GM13976 (cell line): Measurements from ENCODE around the gene NDUFV1.

Experiments
- DNase-seq: peaks from one replicate; pipeline ENCODE4 v3.0.0; 2012; ENCODE audit warnings: low spot score
- in situ Hi-C: fragments of 300-500 bp; cut with MboI; formaldehyde crosslinking; loops from one replicate; pipeline ENCODE4 v1.12.0; 2022; ENCODE audit warnings: low sequenced_read_pairs, mixed read lengths, inconsistent platforms; ENCODE audit not compliant: unreplicated experiment
- TF ChIP-seq, protein P1 (sequence below): IDR thresholded peaks from 2 replicates; pipeline ENCODE4 v1.5.1; 2012; ENCODE audit warnings: borderline replicate concordance, mild to moderate bottlenecking; ENCODE audit not compliant: insufficient read depth; ENCODE audit errors: extremely low read depth, missing control alignments, control extremely low read depth

NDUFV1 gene

DNA sequence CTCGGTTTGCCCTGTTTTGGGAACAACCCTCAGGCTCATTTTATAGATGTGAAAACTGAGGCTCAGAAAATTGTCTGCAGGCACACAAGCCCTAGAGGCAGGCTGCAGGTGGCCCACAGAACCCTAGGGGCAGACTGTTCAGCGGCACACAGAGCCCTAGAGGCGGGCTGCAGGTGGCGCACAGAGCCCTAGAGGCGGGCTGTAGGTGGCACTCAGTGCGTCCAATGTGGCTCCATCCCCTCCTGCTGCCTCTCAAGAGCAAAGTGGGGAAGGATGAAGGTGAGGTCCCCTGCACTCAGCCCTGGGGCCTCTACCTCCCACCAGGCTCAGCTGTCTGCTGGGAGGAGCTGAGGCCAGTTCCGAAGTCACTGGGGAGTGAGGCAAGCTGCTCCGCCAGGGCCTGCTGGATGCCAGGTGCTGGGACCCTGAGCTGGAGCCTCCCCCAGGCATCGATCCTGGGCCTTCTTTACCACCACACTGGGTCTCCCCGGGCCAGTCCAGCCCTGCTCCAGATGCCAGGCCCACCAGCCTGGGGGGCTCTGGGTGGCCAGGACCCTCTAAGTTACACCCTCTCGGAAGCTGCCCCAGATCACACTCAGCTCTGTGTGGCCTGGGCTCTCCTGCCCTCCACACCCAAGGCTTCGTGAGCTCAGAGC lies 41.5 kb downstream of the NDUFV1 start:
- in situ Hi-C loops: no loop called here
- peak; percentile 78 for DNase-seq
- TF ChIP-seq, protein P1, sequence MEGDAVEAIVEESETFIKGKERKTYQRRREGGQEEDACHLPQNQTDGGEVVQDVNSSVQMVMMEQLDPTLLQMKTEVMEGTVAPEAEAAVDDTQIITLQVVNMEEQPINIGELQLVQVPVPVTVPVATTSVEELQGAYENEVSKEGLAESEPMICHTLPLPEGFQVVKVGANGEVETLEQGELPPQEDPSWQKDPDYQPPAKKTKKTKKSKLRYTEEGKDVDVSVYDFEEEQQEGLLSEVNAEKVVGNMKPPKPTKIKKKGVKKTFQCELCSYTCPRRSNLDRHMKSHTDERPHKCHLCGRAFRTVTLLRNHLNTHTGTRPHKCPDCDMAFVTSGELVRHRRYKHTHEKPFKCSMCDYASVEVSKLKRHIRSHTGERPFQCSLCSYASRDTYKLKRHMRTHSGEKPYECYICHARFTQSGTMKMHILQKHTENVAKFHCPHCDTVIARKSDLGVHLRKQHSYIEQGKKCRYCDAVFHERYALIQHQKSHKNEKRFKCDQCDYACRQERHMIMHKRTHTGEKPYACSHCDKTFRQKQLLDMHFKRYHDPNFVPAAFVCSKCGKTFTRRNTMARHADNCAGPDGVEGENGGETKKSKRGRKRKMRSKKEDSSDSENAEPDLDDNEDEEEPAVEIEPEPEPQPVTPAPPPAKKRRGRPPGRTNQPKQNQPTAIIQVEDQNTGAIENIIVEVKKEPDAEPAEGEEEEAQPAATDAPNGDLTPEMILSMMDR: peak; percentile 57

DNA sequence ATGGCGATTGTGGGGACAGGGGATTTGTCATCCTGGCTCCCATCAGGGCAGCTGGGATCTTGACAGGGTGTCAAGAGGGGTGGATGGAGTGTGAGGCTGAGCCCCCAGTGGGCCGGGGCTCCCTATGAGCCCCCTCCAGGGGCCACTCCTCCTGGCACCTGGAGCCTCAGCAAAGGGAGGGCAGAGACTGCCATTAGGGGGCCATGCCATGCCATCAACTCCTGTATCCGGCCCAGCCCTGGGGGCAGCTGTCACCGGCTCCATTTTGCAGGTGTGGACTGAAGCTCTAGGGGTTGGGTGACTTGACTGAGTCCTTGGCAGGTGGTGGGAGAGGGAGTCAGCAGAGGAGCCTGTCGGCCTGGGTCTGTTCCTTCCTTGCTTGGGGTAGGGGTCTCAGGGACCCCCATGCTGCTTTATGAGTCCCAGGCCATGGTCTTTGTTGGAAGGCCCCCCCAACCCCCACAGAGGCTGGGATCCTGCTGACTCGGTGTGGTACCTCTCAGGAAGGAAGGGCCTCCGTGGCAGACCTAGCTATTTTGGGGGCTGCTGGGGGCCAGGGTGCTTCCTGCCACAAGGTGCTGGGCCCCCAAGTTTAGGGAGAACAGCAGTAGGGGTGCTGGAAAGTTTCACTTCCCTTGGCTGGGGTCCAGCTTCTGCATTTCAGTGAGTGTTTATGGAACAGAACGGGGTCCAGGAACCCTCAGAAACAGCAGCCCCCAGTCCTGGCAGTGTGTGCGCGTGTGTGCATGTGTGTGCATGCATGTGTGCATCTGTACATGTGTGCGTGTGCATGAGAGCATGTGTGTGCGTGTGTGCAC lies 42.3 kb downstream of the NDUFV1 start:
- TF ChIP-seq, protein P1: no peak
- in situ Hi-C loops: no loop called here
- DNase-seq: no peak

GRCh38 chr11:67649634-67650510 lies 43.1 kb downstream of the NDUFV1 start:
- no peak for DNase-seq

DNA sequence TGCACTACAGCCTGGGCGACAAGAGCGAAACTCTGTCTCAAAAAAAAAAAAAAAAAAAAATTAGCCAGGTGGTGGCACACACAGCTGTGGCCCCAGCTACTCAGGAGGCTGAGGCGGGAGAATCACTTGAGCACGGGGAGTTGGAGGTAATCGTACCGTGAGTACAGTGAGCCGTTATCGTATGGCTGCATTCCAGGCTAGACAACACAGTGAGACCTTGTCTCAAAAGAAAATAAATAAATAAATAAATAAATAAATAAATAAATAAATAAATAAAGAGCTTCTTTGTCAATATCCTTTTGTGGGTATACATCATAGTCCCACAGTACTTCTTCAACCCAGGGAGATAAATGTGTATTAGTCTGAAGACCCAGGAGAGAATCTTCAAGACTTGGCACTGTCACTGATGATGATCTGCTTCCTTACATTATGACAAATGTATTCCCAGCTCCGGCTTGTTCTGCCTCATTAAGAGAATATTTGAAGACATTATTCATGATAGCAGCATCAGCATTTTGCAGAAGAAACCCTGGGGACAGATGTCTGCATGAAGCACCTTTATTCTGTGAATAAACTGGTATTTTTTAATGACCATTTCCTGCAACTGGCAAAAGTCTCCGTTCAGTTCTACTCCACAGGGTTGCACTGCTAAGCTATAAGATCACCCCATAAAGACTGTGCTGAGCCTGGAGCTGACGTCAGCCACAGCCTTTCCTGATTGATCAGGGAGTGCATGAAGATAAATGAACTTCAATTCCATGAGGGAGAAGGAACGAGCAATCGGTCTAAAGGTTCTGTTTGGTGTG lies 45.4 kb downstream of the NDUFV1 start:
- in situ Hi-C loops: no loop called here
- no peak for DNase-seq
- TF ChIP-seq, protein P1: no peak

More at GRCh38 chr11:67649634-67650510, 43.1 kb downstream of the NDUFV1 start:
- in situ Hi-C loops: no loop called here
- TF ChIP-seq, protein P1: no peak

DNA sequence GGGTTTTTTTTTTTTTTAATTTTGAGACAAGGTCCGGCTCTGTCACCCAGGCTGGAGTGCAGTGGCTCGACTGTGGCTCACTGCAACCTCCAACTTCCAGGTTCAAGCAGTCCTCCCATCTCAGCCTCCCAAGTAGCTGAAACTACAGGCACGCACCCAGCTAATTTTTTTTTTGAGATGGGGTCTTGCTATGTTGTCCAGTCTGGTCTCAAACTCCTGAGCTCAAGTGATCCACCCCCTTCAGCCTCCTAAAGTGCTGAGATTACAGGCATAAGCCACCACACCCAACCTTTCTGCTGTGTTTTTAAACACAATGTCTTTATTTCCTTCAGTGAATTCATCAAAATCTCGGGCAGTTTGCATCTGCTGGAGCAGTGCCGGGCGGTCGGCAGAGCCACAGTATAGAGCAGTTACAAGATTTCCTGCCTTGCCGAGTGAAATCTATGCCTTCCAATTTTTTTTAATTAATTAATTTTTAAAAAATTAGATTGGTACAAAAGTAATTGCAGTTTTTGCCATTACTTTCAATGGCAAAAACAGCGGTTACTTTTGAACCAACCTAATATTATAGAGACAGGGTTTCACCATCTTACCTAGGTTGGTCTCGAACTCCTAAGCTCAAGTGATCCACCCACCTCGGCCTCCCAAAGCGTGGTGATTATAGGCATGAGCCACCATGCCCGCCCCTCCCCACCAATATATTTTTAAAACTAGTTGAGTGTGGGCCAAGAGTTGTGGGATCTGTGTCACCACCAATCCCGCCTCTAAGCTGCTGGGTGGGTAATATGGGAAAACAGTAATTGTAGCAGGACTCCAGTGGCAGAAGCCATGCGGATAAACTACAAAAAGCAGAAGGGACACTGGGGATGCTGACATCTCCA lies 46.5 kb downstream of the NDUFV1 start:
- TF ChIP-seq, protein P1: no peak
- in situ Hi-C loops: no loop called here
- no peak for DNase-seq
